SK-N-SH (cell line): ENCODE results near the gene CACUL1. TPM values are rescaled to one million over a fixed set of nuclear protein-coding genes. Genes with fewer than 3 reads are reported as not detected.

Source experiments
- CTCF ChIA-PET: fragments of 300-600, 350-600 bp; formaldehyde crosslinking; extraction: SDS; loops from one replicate; lab custom pipeline; 2021; lab: Yijun Ruan, JAX
- POLR2A ChIA-PET: fragments of 350-600 bp; sonication (Branson Sonifier 250); formaldehyde crosslinking; extraction: SDS; loops from one replicate; lab custom pipeline; 2020; ENCODE audit warnings: antibody characterized with exemption, inconsistent platforms; lab: Yijun Ruan, JAX
- DNase-seq: peaks from one replicate; pipeline ENCODE4 v3.0.0; 2012
- H2AFZ ChIP-seq: fragments of 200-600 bp; sonication (generic); 2 replicates; pipeline ENCODE4 v1.8.1; 2016; ENCODE audit warnings: antibody characterized with exemption, mild to moderate bottlenecking, low read depth
- H3F3A ChIP-seq: fragments of 200-600 bp; sonication (generic); replicated peaks from 2 replicates; pipeline ENCODE3; 2016; ENCODE audit warnings: antibody characterized with exemption, mild to moderate bottlenecking; ENCODE audit not compliant: insufficient read depth
- H3K27ac ChIP-seq, 2 experiments: fragments of 200-500 bp in 1 of 2; fragments of 200-600 bp in 1 of 2; sonication (Bioruptor generic) in 1 of 2; sonication (generic), shearing (Covaris generic) in 1 of 2; 2 replicates each; pipeline versions ENCODE4 v1.5.1 to v1.6.1; 2014 to 2016; ENCODE audit warnings: low read depth in 2 of 2, inconsistent platforms in 1 of 2, low read length in 1 of 2, mild to moderate bottlenecking in 1 of 2, mixed read lengths in 1 of 2
- H3K27me3 ChIP-seq: fragments of 200-600 bp; sonication (generic), shearing (Covaris generic); 2 replicates; pipeline ENCODE4 v1.6.1; 2016; ENCODE audit warnings: mixed run types; ENCODE audit not compliant: insufficient read depth
- H3K36me3 ChIP-seq, 2 experiments: fragments of 200-500 bp in 1 of 2; fragments of 200-600 bp in 1 of 2; sonication (Bioruptor generic) in 1 of 2; sonication (generic) in 1 of 2; replicated peaks in 1 of 2; 2 replicates each; pipeline versions ENCODE3 to v1.5.1; 2014 to 2016; ENCODE audit warnings: low read length in 1 of 2, mild to moderate bottlenecking in 1 of 2; ENCODE audit not compliant: insufficient read depth in 2 of 2, control insufficient read depth in 1 of 2
- H3K4me1 ChIP-seq, 2 experiments: fragments of 200-500 bp in 1 of 2; fragments of 200-600 bp in 1 of 2; sonication (Bioruptor generic) in 1 of 2; sonication (generic), shearing (Covaris generic) in 1 of 2; 2 replicates each; pipeline versions ENCODE4 v1.5.1 to v1.6.1; 2014 to 2016; ENCODE audit warnings: low read depth in 1 of 2, low read length in 1 of 2, mixed run types in 1 of 2; ENCODE audit not compliant: insufficient read depth in 2 of 2, control insufficient read depth in 1 of 2
- H3K4me2 ChIP-seq: fragments of 200-600 bp; sonication (generic), shearing (Covaris generic); 2 replicates; pipeline ENCODE4 v1.6.1; 2017; ENCODE audit warnings: mixed run types
- H3K4me3 ChIP-seq, 2 experiments: fragments of 200-500 bp in 1 of 2; fragments of 200-600 bp in 1 of 2; sonication (Bioruptor generic) in 1 of 2; sonication (generic), shearing (Covaris generic) in 1 of 2; 2 replicates each; pipeline versions ENCODE4 v1.5.1 to v1.8.1; 2014 to 2016; ENCODE audit warnings: low read depth in 2 of 2, inconsistent platforms in 1 of 2, low read length in 1 of 2, mild to moderate bottlenecking in 1 of 2, mixed read lengths in 1 of 2, moderate library complexity in 1 of 2
- H3K79me2 ChIP-seq: fragments of 200-600 bp; sonication (generic); 2 replicates; pipeline ENCODE4 v1.8.1; 2017; ENCODE audit warnings: mild to moderate bottlenecking; ENCODE audit not compliant: insufficient read depth
- H3K9ac ChIP-seq: fragments of 200-600 bp; sonication (generic); 2 replicates; pipeline ENCODE4 v1.6.1; 2017; ENCODE audit warnings: mixed run types
- H3K9me2 ChIP-seq: fragments of 200-600 bp; sonication (generic); 2 replicates; pipeline ENCODE4 v1.6.1; 2017; ENCODE audit warnings: mixed run types
- H3K9me3 ChIP-seq: fragments of 200-600 bp; sonication (generic); 2 replicates; pipeline ENCODE4 v1.6.1; 2017; ENCODE audit warnings: mixed run types, mild to moderate bottlenecking, moderate library complexity
- H4K20me1 ChIP-seq: fragments of 200-600 bp; sonication (generic); 2 replicates; pipeline ENCODE4 v1.6.1; 2017; ENCODE audit warnings: mild to moderate bottlenecking, mixed run types; ENCODE audit not compliant: insufficient read depth
- ELF1 ChIP-seq: IDR thresholded peaks from 2 replicates; pipeline ENCODE4 v1.4.0; 2012
- EP300 ChIP-seq, 2 experiments: IDR thresholded peaks; 2 replicates each; pipeline versions ENCODE4 v1.4.0 to v1.6.1; 2012; ENCODE audit warnings: borderline replicate concordance in 1 of 2, low read depth in 1 of 2, low read length in 1 of 2
- EZH2phosphoT487 ChIP-seq: fragments of 200-600 bp; sonication (generic); IDR thresholded peaks from 2 replicates; pipeline ENCODE4 v1.6.1; 2017; ENCODE audit warnings: low read depth, mixed run types, mild to moderate bottlenecking, antibody characterized with exemption, moderate library complexity, borderline replicate concordance
- FOSL2 ChIP-seq: IDR thresholded peaks from 2 replicates; pipeline ENCODE4 v1.4.0; 2012; ENCODE audit warnings: low read depth, mild to moderate bottlenecking, moderate library complexity, borderline replicate concordance
- FOXM1 ChIP-seq: IDR thresholded peaks from 2 replicates; pipeline ENCODE4 v1.4.0; 2012; ENCODE audit warnings: low read depth, mild to moderate bottlenecking
- MAX ChIP-seq: IDR thresholded peaks from 2 replicates; pipeline ENCODE4 v1.4.0; 2012; ENCODE audit warnings: low read depth
- MEF2A ChIP-seq: IDR thresholded peaks from 2 replicates; pipeline ENCODE4 v1.4.0; 2012; ENCODE audit warnings: low read depth, borderline replicate concordance
- MXI1 ChIP-seq: IDR thresholded peaks from 2 replicates; pipeline ENCODE4 v1.6.1; 2012; ENCODE audit warnings: mild to moderate bottlenecking, low read depth, low read length, improper control_type of control experiment
- NFIC ChIP-seq: IDR thresholded peaks from 2 replicates; pipeline ENCODE4 v1.4.0; 2012; ENCODE audit warnings: borderline replicate concordance
- NRF1 ChIP-seq: IDR thresholded peaks from 2 replicates; pipeline ENCODE4 v1.6.1; 2012; ENCODE audit warnings: low read depth, mild to moderate bottlenecking, low read length
- RCOR1 ChIP-seq: fragments of 150-350 bp; IDR thresholded peaks from 2 replicates; pipeline ENCODE4 v1.6.1; 2017; ENCODE audit warnings: antibody characterized with exemption, low read length
- RFX5 ChIP-seq: IDR thresholded peaks from 2 replicates; pipeline ENCODE4 v1.6.1; 2012; ENCODE audit warnings: mild to moderate bottlenecking, improper control_type of control experiment, low read length
- RXRA ChIP-seq: IDR thresholded peaks from 2 replicates; pipeline ENCODE4 v1.4.0; 2012; ENCODE audit warnings: low read depth, mild to moderate bottlenecking, borderline replicate concordance
- SIN3A ChIP-seq: IDR thresholded peaks from 2 replicates; pipeline ENCODE4 v1.6.1; 2012; ENCODE audit warnings: low read depth, mild to moderate bottlenecking, low read length, moderate library complexity, borderline replicate concordance
- SMC3 ChIP-seq: IDR thresholded peaks from 2 replicates; pipeline ENCODE4 v1.6.1; 2012; ENCODE audit warnings: low read depth, low read length, improper control_type of control experiment
- TAF1 ChIP-seq: IDR thresholded peaks from 2 replicates; pipeline ENCODE4 v1.6.1; 2012; ENCODE audit warnings: low read depth, mild to moderate bottlenecking, low read length, moderate library complexity, borderline replicate concordance
- TCF12 ChIP-seq: IDR thresholded peaks from 2 replicates; pipeline ENCODE4 v1.4.0; 2012
- TEAD4 ChIP-seq: IDR thresholded peaks from 2 replicates; pipeline ENCODE4 v1.4.0; 2012; ENCODE audit warnings: mild to moderate bottlenecking, borderline replicate concordance; ENCODE audit not compliant: insufficient read depth
- YY1 ChIP-seq: IDR thresholded peaks from 2 replicates; pipeline ENCODE4 v1.4.0; 2012; ENCODE audit warnings: low read depth, mild to moderate bottlenecking
- ZBTB33 ChIP-seq: IDR thresholded peaks from 2 replicates; pipeline ENCODE4 v1.4.0; 2012; ENCODE audit warnings: low read depth, borderline replicate concordance
- WGBS: methylation state at CpG from one replicate; pipeline ENCODE4 v1.1.6; 2017; ENCODE audit warnings: low lambda C conversion rate; 5-methylcytosine and 5-hydroxymethylcytosine counted together
- polyA plus RNA-seq, 3 experiments: library from polyadenylated mRNA; depleted of rRNA; stranded (reverse); fragments of >200 nt; gene quantifications; 2 replicates each; pipeline ENCODE4 v1.2.3, GENCODE V29; 2012
- TF ChIP-seq, protein P1 (sequence below): IDR thresholded peaks from 2 replicates; pipeline ENCODE4 v1.6.1; 2012; ENCODE audit warnings: mild to moderate bottlenecking, low read depth, low read length, moderate library complexity
- TF ChIP-seq, protein P2 (sequence below): IDR thresholded peaks from 2 replicates; pipeline ENCODE4; 2012
- TF ChIP-seq, protein P3 (sequence below): fragments of 200-600 bp; sonication (generic); IDR thresholded peaks from 2 replicates; pipeline ENCODE4 v1.6.1; 2017; ENCODE audit warnings: antibody characterized with exemption, mild to moderate bottlenecking, moderate library complexity

The CACUL1 gene
- 2.6 and 3.9 TPM in 2 replicates for polyA plus RNA-seq (2012; rRNA removed)
- 3.9 and 4.2 TPM in 2 replicates for polyA plus RNA-seq (2012; cell fraction: cytosol; rRNA removed)
- polyA plus RNA-seq (2012; cell fraction: nucleus; rRNA removed) = 5.3 and 6.9 TPM in 2 replicates

GRCh38 chr10:118754556-118755423 is at the start of gene CACUL1:
Gene CACUL1, minus strand, starts transcription at chr10:118754970. Its CDS starts 208 bp downstream, at chr10:118754762.
- peak; percentile 100 for DNase-seq
- Histone ChIP-seq H3K79me2 (peaks cover 49% of the 10 kb centered on the region), H3K4me2 (peak within 1 kb of the TSS; percentile 91), H4K20me1 (peaks cover 40% of the 10 kb centered on the region), H3K9ac (peak within 1 kb of the TSS; percentile 83), H3K4me1 (peaks cover 13 to 18% of the 10 kb centered on the region in 2 experiments; a peak in 3 of 4 replicates), H2AFZ (peak within 1 kb of the TSS; percentile 96), H3K27me3 (no peaks in the 10 kb centered on the region), H3F3A (no peaks in the 10 kb centered on the region), H3K9me2 (no peaks in the 10 kb centered on the region), H3K27ac (peak within 1 kb of the TSS; percentile 67 to 88), H3K9me3 (no peaks in the 10 kb centered on the region), H3K4me3 (peak within 1 kb of the TSS; percentile 86 to 91), H3K36me3 (no peaks in the 10 kb centered on the region)
- CTCF ChIA-PET = interaction anchor here (0.6 to 3.6 kb wide), 14 partner anchors 8 to 186 kb away, joined by 3 to 29 read pairs (median 4); no protein-coding TSS in a partner anchor
- 0% methylated on average over 3 of the region's 87 CpGs for WGBS
- POLR2A ChIA-PET = interaction anchor here (0.5 to 2.6 kb wide), 16 partner anchors 13 to 275 kb away, joined by 3 to 15 read pairs (median 4); partner anchors contain the start of gene NANOS1
- TF ChIP-seq TAF1 = peak; percentile 85; the same call in 1 of the 2 replicates
- TF ChIP-seq MXI1 = peak; percentile 84
- 0 out of 2 replicates have a peak, but pooled peaks have one; percentile 33 for TF ChIP-seq TEAD4
- 0 out of 4 replicates have a peak, but pooled peaks of 1 of the 2 experiments have one; percentile 2 for TF ChIP-seq EP300 (IDR thresholded peaks at IDR 0.05; ENCODE audit: borderline replicate concordance in 1 of 2, low read depth in 1 of 2, low read length in 1 of 2)
- peak; percentile 76 for TF ChIP-seq FOSL2
- TF ChIP-seq NFIC = peak; percentile 89
- TF ChIP-seq, protein P1, sequence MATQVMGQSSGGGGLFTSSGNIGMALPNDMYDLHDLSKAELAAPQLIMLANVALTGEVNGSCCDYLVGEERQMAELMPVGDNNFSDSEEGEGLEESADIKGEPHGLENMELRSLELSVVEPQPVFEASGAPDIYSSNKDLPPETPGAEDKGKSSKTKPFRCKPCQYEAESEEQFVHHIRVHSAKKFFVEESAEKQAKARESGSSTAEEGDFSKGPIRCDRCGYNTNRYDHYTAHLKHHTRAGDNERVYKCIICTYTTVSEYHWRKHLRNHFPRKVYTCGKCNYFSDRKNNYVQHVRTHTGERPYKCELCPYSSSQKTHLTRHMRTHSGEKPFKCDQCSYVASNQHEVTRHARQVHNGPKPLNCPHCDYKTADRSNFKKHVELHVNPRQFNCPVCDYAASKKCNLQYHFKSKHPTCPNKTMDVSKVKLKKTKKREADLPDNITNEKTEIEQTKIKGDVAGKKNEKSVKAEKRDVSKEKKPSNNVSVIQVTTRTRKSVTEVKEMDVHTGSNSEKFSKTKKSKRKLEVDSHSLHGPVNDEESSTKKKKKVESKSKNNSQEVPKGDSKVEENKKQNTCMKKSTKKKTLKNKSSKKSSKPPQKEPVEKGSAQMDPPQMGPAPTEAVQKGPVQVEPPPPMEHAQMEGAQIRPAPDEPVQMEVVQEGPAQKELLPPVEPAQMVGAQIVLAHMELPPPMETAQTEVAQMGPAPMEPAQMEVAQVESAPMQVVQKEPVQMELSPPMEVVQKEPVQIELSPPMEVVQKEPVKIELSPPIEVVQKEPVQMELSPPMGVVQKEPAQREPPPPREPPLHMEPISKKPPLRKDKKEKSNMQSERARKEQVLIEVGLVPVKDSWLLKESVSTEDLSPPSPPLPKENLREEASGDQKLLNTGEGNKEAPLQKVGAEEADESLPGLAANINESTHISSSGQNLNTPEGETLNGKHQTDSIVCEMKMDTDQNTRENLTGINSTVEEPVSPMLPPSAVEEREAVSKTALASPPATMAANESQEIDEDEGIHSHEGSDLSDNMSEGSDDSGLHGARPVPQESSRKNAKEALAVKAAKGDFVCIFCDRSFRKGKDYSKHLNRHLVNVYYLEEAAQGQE = no peak
- TF ChIP-seq MEF2A = no peak
- TF ChIP-seq ZBTB33 = peak; percentile 51; the same call in 1 of the 2 replicates
- no peak for TF ChIP-seq EZH2phosphoT487
- 0 out of 2 replicates have a peak, but pooled peaks have one; percentile 13 for TF ChIP-seq YY1
- TF ChIP-seq, protein P2, sequence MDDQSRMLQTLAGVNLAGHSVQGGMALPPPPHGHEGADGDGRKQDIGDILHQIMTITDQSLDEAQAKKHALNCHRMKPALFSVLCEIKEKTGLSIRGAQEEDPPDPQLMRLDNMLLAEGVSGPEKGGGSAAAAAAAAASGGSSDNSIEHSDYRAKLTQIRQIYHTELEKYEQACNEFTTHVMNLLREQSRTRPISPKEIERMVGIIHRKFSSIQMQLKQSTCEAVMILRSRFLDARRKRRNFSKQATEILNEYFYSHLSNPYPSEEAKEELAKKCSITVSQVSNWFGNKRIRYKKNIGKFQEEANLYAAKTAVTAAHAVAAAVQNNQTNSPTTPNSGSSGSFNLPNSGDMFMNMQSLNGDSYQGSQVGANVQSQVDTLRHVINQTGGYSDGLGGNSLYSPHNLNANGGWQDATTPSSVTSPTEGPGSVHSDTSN = no peak
- TF ChIP-seq NRF1 = peak; percentile 88
- no peak for TF ChIP-seq RFX5
- TF ChIP-seq, protein P3, sequence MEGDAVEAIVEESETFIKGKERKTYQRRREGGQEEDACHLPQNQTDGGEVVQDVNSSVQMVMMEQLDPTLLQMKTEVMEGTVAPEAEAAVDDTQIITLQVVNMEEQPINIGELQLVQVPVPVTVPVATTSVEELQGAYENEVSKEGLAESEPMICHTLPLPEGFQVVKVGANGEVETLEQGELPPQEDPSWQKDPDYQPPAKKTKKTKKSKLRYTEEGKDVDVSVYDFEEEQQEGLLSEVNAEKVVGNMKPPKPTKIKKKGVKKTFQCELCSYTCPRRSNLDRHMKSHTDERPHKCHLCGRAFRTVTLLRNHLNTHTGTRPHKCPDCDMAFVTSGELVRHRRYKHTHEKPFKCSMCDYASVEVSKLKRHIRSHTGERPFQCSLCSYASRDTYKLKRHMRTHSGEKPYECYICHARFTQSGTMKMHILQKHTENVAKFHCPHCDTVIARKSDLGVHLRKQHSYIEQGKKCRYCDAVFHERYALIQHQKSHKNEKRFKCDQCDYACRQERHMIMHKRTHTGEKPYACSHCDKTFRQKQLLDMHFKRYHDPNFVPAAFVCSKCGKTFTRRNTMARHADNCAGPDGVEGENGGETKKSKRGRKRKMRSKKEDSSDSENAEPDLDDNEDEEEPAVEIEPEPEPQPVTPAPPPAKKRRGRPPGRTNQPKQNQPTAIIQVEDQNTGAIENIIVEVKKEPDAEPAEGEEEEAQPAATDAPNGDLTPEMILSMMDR = no peak
- no peak for TF ChIP-seq FOXM1
- no peak for TF ChIP-seq SIN3A
- TF ChIP-seq TCF12 = no peak
- TF ChIP-seq ELF1 = no peak
- TF ChIP-seq RCOR1 = no peak
- TF ChIP-seq RXRA = no peak
- peak; percentile 76 for TF ChIP-seq MAX
- no peak; the same call in 1 of the 2 replicates for TF ChIP-seq SMC3
